Measurements from ENCODE around the gene DSG3.

DNA sequence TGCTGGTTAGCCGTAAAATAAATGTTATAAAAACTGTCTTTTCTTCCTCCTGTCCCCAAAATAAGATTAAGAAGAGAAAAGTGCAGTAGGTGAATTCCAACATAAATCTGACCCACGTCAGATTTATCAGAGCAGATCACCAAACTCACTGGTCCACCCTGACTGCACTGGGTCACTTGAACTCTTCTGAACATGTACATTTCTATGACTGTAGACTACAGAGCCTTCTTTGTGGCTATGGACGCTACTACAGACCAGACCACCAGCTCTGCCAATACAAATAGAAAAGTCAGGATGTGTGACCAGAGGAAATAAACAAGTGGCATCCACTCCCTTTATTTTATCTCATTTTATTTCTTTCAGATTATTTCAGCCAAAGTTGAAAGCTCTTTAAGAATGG lies 62.0 kb downstream of the DSG3 start:
- TF ChIP-seq, protein P1, sequence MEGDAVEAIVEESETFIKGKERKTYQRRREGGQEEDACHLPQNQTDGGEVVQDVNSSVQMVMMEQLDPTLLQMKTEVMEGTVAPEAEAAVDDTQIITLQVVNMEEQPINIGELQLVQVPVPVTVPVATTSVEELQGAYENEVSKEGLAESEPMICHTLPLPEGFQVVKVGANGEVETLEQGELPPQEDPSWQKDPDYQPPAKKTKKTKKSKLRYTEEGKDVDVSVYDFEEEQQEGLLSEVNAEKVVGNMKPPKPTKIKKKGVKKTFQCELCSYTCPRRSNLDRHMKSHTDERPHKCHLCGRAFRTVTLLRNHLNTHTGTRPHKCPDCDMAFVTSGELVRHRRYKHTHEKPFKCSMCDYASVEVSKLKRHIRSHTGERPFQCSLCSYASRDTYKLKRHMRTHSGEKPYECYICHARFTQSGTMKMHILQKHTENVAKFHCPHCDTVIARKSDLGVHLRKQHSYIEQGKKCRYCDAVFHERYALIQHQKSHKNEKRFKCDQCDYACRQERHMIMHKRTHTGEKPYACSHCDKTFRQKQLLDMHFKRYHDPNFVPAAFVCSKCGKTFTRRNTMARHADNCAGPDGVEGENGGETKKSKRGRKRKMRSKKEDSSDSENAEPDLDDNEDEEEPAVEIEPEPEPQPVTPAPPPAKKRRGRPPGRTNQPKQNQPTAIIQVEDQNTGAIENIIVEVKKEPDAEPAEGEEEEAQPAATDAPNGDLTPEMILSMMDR (IDR thresholded peaks at IDR 0.05; ENCODE audit: low read depth, low read length), result no peak
- no peak for TF ChIP-seq EZH2phosphoT487 (IDR thresholded peaks at IDR 0.05; ENCODE audit: low read depth)

All from OCI-LY3 (cell line).